HL-60/S4 treated with retinoic acid at 250 ng/mL for 4 days and 3 days (cell line): Measurements from ENCODE around the gene FANCD2.
"Not testable (repeated sequence)": the region's sequence is repeated elsewhere in the genome, so short reads cannot be mapped to it uniquely, and the experiment has no call there.

Source experiments
- in situ Hi-C: fragments of 300-500 bp; cut with MboI; formaldehyde crosslinking; loops from 2 replicates; pipeline ENCODE4 v1.7.0; 2022; ENCODE audit warnings: low sequenced_read_pairs

Gene FANCD2

GRCh38 chr3:10012106-10012505 lies 14.1 kb upstream of the FANCD2 start:
- in situ Hi-C loops, result no loop called here

GRCh38 chr3:10015461-10015904 lies 10.8 kb upstream of the FANCD2 start:
- in situ Hi-C loops, result no loop called here

GRCh38 chr3:10017636-10018292 lies 8.5 kb upstream of the FANCD2 start:
- in situ Hi-C loops, result no loop called here

- in situ Hi-C loops, result not testable (repeated sequence)
These were observed 7.4 kb upstream of the FANCD2 start for GRCh38 chr3:10018806-10019205.

- in situ Hi-C loops, result no loop called here
These were observed 6.9 kb upstream of the FANCD2 start for GRCh38 chr3:10019326-10019725.

GRCh38 chr3:10021856-10022775 lies 4.1 kb upstream of the FANCD2 start:
- in situ Hi-C loops, result no loop called here

- in situ Hi-C loops, result no loop called here
These were observed 2.5 kb upstream of the FANCD2 start for GRCh38 chr3:10023587-10024310.

- in situ Hi-C loops, result no loop called here
These were observed 793 bp upstream of the FANCD2 start for GRCh38 chr3:10025205-10026083.

GRCh38 chr3:10041034-10041433 lies 14.8 kb downstream of the FANCD2 start:
- in situ Hi-C loops, result loop anchor here (10.0 kb wide), 1 partner anchor 1834 kb away; no protein-coding TSS in a partner anchor

- in situ Hi-C loops, result loop anchor here (10.0 kb wide), 1 partner anchor 1827 kb away; no protein-coding TSS in a partner anchor
These were observed 21.6 kb downstream of the FANCD2 start for GRCh38 chr3:10047876-10048275.

- in situ Hi-C loops, result not testable (repeated sequence)
These were observed 26.8 kb downstream of the FANCD2 start for GRCh38 chr3:10053054-10053453.

- in situ Hi-C loops, result no loop called here
These were observed 28.9 kb downstream of the FANCD2 start for GRCh38 chr3:10055097-10055496.

GRCh38 chr3:10070077-10070476 lies 43.8 kb downstream of the FANCD2 start:
- in situ Hi-C loops, result not testable (repeated sequence)

- in situ Hi-C loops, result no loop called here
These were observed 48.4 kb downstream of the FANCD2 start for GRCh38 chr3:10074666-10075065.

GRCh38 chr3:10081871-10082270 lies 55.6 kb downstream of the FANCD2 start:
- in situ Hi-C loops, result no loop called here

- in situ Hi-C loops, result no loop called here
These were observed 59.5 kb downstream of the FANCD2 start for GRCh38 chr3:10085738-10086137.

GRCh38 chr3:10088256-10088655 lies 62.0 kb downstream of the FANCD2 start:
- in situ Hi-C loops, result no loop called here

- in situ Hi-C loops, result no loop called here
These were observed 63.9 kb downstream of the FANCD2 start for GRCh38 chr3:10090179-10090578.

GRCh38 chr3:10090774-10091173 lies 64.5 kb downstream of the FANCD2 start:
- in situ Hi-C loops, result not testable (repeated sequence)

GRCh38 chr3:10091387-10091786 lies 65.2 kb downstream of the FANCD2 start:
- in situ Hi-C loops, result not testable (repeated sequence)
